Karpas-422 (cell line): ENCODE results near the gene GATA5. TPM values are rescaled to one million over a fixed set of nuclear protein-coding genes. Genes with fewer than 3 reads are reported as not detected.

Experiments
- DNase-seq: peaks from one replicate; pipeline ENCODE4 v3.0.0-alpha.2; 2015
- H2AFZ ChIP-seq: fragments of 200-600 bp; sonication (generic); 2 replicates; pipeline ENCODE4 v1.6.1; 2014; ENCODE audit warnings: antibody characterized with exemption, low read length, mixed read lengths
- H3K27ac ChIP-seq: fragments of 200-600 bp; sonication (generic); 2 replicates; pipeline ENCODE4 v1.5.1; 2014; ENCODE audit warnings: mild to moderate bottlenecking, low read length, moderate library complexity
- H3K27me3 ChIP-seq: fragments of 200-600 bp; sonication (generic); 2 replicates; pipeline ENCODE4 v1.6.1; 2014; ENCODE audit warnings: low read length, mixed read lengths
- H3K36me3 ChIP-seq: fragments of 200-600 bp; sonication (generic); 2 replicates; pipeline ENCODE4 v1.6.1; 2014; ENCODE audit warnings: low read length, mixed read lengths; ENCODE audit not compliant: insufficient read depth
- H3K4me1 ChIP-seq: fragments of 200-600 bp; sonication (generic); 2 replicates; pipeline ENCODE4 v1.6.1; 2014; ENCODE audit warnings: mild to moderate bottlenecking, low read length, mixed read lengths
- H3K4me2 ChIP-seq: fragments of 200-600 bp; sonication (generic); 2 replicates; pipeline ENCODE4 v1.6.1; 2014; ENCODE audit warnings: low read length, low read depth, mild to moderate bottlenecking; ENCODE audit not compliant: poor library complexity, severe bottlenecking
- H3K4me3 ChIP-seq: fragments of 200-600 bp; sonication (generic); 2 replicates; pipeline ENCODE4 v1.5.1; 2014; ENCODE audit warnings: mild to moderate bottlenecking, antibody characterized with exemption, low read length, mixed read lengths
- H3K79me2 ChIP-seq: fragments of 200-600 bp; sonication (generic); 2 replicates; pipeline ENCODE4 v1.6.1; 2014; ENCODE audit warnings: mild to moderate bottlenecking, low read length, mixed read lengths
- H3K9ac ChIP-seq: fragments of 200-600 bp; sonication (generic); 2 replicates; pipeline ENCODE4 v1.6.0; 2014; ENCODE audit warnings: low read length
- H3K9me2 ChIP-seq: fragments of 200-600 bp; sonication (generic), shearing (Covaris generic); replicated peaks from 2 replicates; pipeline ENCODE4 v1.6.0; 2014; ENCODE audit warnings: mild to moderate bottlenecking, low read length, moderate library complexity; ENCODE audit not compliant: insufficient read depth
- H3K9me3 ChIP-seq: fragments of 300-700, 200-600 bp; sonication (generic); 2 replicates; pipeline ENCODE4 v1.6.1; 2014; ENCODE audit warnings: low read length, mixed read lengths
- H4K20me1 ChIP-seq: fragments of 200-600 bp; sonication (generic); 2 replicates; pipeline ENCODE4 v1.6.1; 2014; ENCODE audit warnings: mild to moderate bottlenecking, antibody characterized with exemption, low read length, low read depth; ENCODE audit not compliant: insufficient read depth
- total RNA-seq: library from RNA; depleted of rRNA; stranded (reverse); fragments of >200 nt; shearing (Covaris generic); gene quantifications from 2 replicates; pipeline ENCODE4 v1.2.3, GENCODE V29; 2014; ENCODE audit warnings: low replicate concordance

Gene GATA5
- total RNA-seq, 1 experiment from 2014 or later, result not detected

DNA sequence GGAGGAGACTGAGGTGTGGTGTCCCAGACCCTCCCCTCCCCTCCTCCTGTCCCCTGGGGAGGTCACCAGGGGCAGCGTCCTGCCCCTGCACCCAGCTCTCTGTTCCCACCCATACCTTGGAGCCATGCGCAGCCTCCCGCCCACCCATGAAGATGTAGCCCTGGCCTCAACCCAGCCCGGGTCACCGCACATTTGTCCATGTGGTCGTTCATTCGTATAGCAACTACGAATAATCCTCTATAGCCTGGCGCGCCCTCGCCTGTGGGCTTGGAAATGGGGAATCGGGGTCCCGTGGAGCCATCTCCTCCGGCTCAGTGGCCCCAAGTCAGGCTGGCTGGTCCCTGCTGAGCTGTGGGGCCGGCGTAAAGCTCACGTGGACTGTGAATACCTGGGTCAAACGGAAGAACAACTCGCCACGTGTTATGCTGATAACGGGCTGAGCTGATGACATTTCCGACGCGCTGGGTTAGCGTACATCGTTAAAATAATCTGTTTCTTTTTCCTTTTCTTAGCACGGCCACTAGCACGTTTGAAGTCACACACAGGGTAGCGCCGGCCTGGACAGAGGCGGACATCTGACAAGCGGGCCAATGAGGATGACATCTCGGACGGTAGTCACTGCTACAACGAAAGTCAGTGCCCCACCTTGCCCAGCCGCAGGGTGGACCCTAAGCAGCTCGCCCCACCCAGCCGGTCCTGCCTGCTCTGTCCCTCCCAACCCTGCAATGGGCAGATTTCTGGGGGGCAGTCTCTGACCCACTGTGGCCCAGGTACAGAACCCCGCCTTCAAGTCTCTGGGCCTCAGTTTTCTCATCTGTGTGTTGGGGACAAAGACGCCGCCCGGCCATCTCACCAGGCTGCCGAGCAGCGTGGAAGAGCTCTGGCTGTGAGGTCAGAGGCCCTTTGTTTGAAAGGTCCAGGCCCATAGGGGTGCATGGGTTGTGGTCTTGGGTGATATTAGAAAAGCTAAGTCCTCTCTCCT, 28.6 kb downstream of the GATA5 start:
- Histone ChIP-seq H3K4me1 (no peaks in the 10 kb centered on the region), H3K36me3 (no peaks in the 10 kb centered on the region), H3K79me2 (no peaks in the 10 kb centered on the region), H3K27me3 (no peaks in the 10 kb centered on the region), H4K20me1 (no peaks in the 10 kb centered on the region), H3K27ac (no peak overlapping the region), H2AFZ (no peak overlapping the region), H3K9me2 (no peaks in the 10 kb centered on the region), H3K4me3 (no peak overlapping the region), H3K9ac (no peak overlapping the region), H3K4me2 (no peak overlapping the region), H3K9me3 (no peaks in the 10 kb centered on the region)
- DNase-seq, result no peak

DNA sequence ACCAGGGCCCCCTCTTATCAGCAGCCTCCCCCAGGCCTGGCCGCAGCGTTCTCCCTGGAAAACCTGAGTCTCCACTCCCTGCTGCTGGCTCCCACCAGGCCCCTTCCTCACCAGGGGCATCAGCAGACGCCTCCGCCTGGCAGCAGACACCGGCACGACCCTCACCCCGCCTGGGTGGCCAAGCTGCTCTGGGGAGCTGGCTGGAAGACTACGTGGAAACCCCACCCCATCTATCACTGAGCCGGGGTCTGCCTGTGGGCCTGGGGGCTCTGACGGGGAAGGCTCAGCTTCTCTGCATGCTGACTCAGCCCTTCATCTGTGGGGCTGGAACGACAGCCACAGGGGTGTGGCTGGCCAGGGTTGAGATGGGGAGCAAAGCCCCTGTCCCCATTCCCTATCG, 29.3 kb downstream of the GATA5 start:
- no peak overlapping the region for H3K4me2 ChIP-seq
- H2AFZ ChIP-seq, result no peak overlapping the region
- H3K27ac ChIP-seq, result no peak overlapping the region
- no peaks in the 10 kb centered on the region for H3K9me2 ChIP-seq
- no peaks in the 10 kb centered on the region for H3K9me3 ChIP-seq
- DNase-seq, result no peak
- no peaks in the 10 kb centered on the region for H3K4me1 ChIP-seq
- H3K79me2 ChIP-seq, result no peaks in the 10 kb centered on the region
- no peaks in the 10 kb centered on the region for H4K20me1 ChIP-seq
- H3K27me3 ChIP-seq, result no peaks in the 10 kb centered on the region
- H3K36me3 ChIP-seq, result no peaks in the 10 kb centered on the region
- no peak overlapping the region for H3K9ac ChIP-seq
- H3K4me3 ChIP-seq, result no peak overlapping the region

GRCh38 chr20:62445553-62446340, 30.0 kb downstream of the GATA5 start:
- H3K9ac ChIP-seq, result no peak overlapping the region

GRCh38 chr20:62444286-62444685, 31.5 kb downstream of the GATA5 start:
- Histone ChIP-seq H3K9ac (no peak overlapping the region), H3K36me3 (no peaks in the 10 kb centered on the region), H3K9me3 (no peaks in the 10 kb centered on the region), H3K27ac (no peak overlapping the region), H3K27me3 (no peaks in the 10 kb centered on the region), H3K4me2 (no peak overlapping the region), H3K9me2 (no peaks in the 10 kb centered on the region), H3K4me1 (no peaks in the 10 kb centered on the region), H4K20me1 (no peaks in the 10 kb centered on the region), H3K4me3 (no peak overlapping the region), H3K79me2 (no peaks in the 10 kb centered on the region), H2AFZ (no peak overlapping the region)
- DNase-seq, result no peak

More at GRCh38 chr20:62445553-62446340, 30.0 kb downstream of the GATA5 start:
- DNase-seq, result no peak
- Histone ChIP-seq H3K4me3 (no peak overlapping the region), H3K9me3 (no peaks in the 10 kb centered on the region), H3K79me2 (no peaks in the 10 kb centered on the region), H3K27ac (no peak overlapping the region), H3K27me3 (no peaks in the 10 kb centered on the region), H2AFZ (no peak overlapping the region), H3K4me1 (no peaks in the 10 kb centered on the region), H4K20me1 (no peaks in the 10 kb centered on the region), H3K36me3 (no peaks in the 10 kb centered on the region), H3K9me2 (no peaks in the 10 kb centered on the region), H3K4me2 (no peak overlapping the region)

DNA sequence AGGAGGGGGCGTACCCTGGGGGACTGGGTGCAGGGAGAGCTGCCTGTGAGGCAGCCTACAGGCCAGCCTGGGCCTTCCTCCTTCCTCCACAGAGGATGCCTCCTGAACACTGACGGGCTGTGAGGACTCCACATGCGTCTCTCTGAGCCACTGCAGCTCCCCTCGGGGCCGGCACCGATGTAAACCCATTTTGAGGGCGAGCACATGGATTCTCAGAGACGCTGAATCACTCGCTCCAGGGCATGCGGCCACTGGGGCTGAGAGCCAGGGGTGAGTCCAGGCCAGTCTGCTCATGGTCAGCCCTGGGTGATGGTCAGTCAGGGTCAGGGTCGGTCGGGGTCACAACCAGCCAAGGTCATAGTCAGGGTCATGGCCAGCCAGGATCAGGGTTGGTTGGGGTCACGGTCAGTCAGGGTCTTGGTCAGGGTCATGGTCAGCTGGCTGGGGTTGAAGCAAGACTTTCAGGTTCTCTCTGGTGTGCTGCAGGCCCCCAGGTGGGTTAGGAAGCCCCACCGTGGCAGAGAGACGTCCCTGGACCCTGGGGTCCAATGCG, 33.7 kb downstream of the GATA5 start:
- no peaks in the 10 kb centered on the region for H3K9me3 ChIP-seq
- H3K4me3 ChIP-seq, result no peak overlapping the region
- no peak overlapping the region for H2AFZ ChIP-seq
- H3K27me3 ChIP-seq, result no peaks in the 10 kb centered on the region
- no peak overlapping the region for H3K27ac ChIP-seq
- H3K4me1 ChIP-seq, result no peaks in the 10 kb centered on the region
- no peak overlapping the region for H3K9ac ChIP-seq
- H3K4me2 ChIP-seq, result no peak overlapping the region
- H3K9me2 ChIP-seq, result no peaks in the 10 kb centered on the region
- H3K36me3 ChIP-seq, result no peaks in the 10 kb centered on the region
- no peak for DNase-seq
- no peaks in the 10 kb centered on the region for H3K79me2 ChIP-seq
- no peaks in the 10 kb centered on the region for H4K20me1 ChIP-seq

DNA sequence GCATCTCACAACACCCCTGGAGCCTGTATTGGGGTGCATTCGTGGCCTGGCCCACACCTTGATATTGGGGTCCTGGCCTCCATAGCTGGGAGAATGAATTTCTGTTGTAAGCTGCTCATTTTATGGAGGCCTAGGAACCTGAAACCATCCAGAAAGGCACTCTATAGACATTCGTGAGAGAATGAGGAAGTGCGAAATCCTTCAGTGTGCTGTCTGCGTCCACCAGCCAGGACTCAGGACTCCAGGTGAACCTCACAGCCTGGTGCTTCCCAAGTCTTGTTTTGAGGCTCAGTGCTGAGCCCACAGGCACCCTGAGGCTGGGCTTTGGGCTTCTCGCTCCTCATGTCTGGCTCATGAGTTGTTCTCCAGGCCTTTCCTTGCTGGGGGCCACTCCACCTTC, 36.6 kb downstream of the GATA5 start:
- H4K20me1 ChIP-seq, result no peaks in the 10 kb centered on the region
- no peaks in the 10 kb centered on the region for H3K79me2 ChIP-seq
- H3K9ac ChIP-seq, result no peak overlapping the region
- DNase-seq, result no peak
- H3K27me3 ChIP-seq, result no peaks in the 10 kb centered on the region
- no peaks in the 10 kb centered on the region for H3K9me3 ChIP-seq
- H3K27ac ChIP-seq, result no peak overlapping the region
- no peaks in the 10 kb centered on the region for H3K9me2 ChIP-seq
- no peak overlapping the region for H3K4me2 ChIP-seq
- H3K4me1 ChIP-seq, result no peaks in the 10 kb centered on the region
- H3K4me3 ChIP-seq, result no peak overlapping the region
- no peak overlapping the region for H2AFZ ChIP-seq
- H3K36me3 ChIP-seq, result no peaks in the 10 kb centered on the region

DNA sequence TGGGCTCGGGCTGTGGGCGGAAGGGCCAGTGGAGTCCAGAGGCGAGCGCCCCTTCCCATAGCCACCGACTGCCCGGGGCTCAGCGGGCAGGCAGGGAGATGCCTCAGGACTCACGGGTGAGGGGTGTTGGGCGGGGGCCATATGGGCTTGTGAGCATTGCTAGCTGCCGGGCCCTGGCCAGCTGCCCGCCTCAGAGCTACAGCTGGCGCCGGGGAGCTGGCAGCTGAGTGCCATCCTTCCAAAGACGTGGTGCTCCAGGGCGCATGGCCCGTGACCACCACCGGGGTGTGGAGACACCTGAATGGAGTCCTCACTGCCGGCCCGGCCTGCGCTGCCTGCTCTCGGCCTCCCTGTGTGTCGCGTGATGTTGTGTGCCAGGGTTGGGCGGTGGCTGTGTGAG, 37.9 kb downstream of the GATA5 start:
- Histone ChIP-seq H3K27me3 (no peaks in the 10 kb centered on the region), H3K27ac (no peak overlapping the region), H4K20me1 (no peaks in the 10 kb centered on the region), H3K9me3 (no peaks in the 10 kb centered on the region), H3K9me2 (no peaks in the 10 kb centered on the region), H3K4me2 (no peak overlapping the region), H3K4me3 (no peak overlapping the region), H3K79me2 (no peaks in the 10 kb centered on the region), H3K36me3 (no peaks in the 10 kb centered on the region), H2AFZ (no peak overlapping the region), H3K9ac (no peak overlapping the region), H3K4me1 (no peaks in the 10 kb centered on the region)
- no peak for DNase-seq

- Histone ChIP-seq H3K36me3 (no peaks in the 10 kb centered on the region), H3K4me1 (no peaks in the 10 kb centered on the region), H3K9me3 (no peaks in the 10 kb centered on the region), H3K27ac (no peak overlapping the region), H3K27me3 (no peaks in the 10 kb centered on the region), H3K9ac (no peak overlapping the region), H3K4me2 (no peak overlapping the region), H3K4me3 (no peak overlapping the region), H3K79me2 (no peaks in the 10 kb centered on the region), H2AFZ (no peak overlapping the region), H3K9me2 (no peaks in the 10 kb centered on the region), H4K20me1 (no peaks in the 10 kb centered on the region)
- DNase-seq, result no peak
Observed at GRCh38 chr20:62437496-62437895, 38.3 kb downstream of the GATA5 start.
